GM19035 (cell line): ENCODE results near the gene TFAP2C.
"Not testable (repeated sequence)": the region's sequence is repeated elsewhere in the genome, so short reads cannot be mapped to it uniquely, and the experiment has no call there.

Experiments
- ATAC-seq: cut with Tn5 transposase; IDR thresholded peaks from one replicate; pipeline ENCODE4 v1.9.1; 2021; ENCODE audit not compliant: unreplicated experiment

The TFAP2C gene

GRCh38 chr20:56637576-56637975, 8.5 kb downstream of the TFAP2C start:
- ATAC-seq = no peak

DNA sequence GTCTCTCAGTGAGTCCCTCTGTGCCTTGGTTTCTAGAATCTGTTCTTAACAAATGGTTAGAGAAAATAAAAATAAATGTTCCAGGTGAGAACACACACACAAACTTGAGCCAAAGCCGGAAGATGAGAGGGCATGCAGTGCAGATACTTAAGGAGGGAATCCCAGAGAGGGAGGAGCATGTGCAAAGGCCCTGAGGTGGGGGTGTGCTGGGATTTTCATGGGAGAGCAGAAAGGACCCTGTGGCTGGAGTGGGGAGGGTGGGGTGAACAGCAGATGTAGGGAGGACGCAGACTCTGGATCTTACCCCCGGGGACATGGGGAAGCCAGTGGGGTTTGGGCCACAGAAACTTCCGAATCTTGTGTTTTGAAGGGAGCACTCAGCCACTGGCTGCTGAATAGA, 17.5 kb downstream of the TFAP2C start:
- no peak for ATAC-seq

DNA sequence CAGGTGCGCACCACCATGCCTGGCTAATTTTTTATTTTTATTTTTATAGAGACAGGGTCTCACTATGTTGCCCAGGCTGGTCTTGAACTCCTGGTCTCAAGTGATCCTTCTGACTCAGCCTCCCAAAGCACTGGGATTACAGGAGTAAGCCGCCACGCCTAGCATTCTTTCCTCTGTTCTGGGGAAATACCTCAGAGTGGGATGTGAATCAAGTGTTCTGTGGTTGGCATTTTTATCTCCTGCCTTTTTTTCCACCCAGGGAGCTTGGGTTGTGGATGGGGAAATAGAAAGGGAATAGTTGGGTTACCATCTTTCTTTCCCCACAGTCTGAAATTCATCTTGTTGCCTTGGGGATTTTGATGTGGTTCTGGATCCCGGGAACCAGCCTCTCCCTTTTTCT, 24.1 kb downstream of the TFAP2C start:
- ATAC-seq = no peak

DNA sequence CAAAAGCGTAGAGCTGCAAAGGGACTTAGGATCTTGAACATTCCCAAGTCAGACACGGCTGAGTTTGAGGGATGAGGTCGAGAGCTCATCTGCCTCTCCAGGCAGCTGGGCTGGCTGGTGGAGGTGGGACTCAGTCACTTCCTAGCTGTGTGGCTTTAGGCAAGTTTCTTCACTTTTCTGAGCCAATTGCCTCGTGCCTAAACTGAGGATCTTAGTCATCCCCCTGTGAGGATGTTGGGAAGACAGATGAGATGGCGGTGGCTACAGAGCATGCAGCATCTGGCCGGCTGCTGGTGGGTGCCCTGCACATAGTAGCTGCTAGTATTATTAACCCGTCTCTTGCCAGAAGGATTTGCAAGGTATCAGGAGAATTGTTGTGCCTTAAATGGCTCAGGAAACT, 27.5 kb downstream of the TFAP2C start:
- no peak for ATAC-seq

GRCh38 chr20:56657879-56658278, 28.8 kb downstream of the TFAP2C start:
- ATAC-seq = no peak

DNA sequence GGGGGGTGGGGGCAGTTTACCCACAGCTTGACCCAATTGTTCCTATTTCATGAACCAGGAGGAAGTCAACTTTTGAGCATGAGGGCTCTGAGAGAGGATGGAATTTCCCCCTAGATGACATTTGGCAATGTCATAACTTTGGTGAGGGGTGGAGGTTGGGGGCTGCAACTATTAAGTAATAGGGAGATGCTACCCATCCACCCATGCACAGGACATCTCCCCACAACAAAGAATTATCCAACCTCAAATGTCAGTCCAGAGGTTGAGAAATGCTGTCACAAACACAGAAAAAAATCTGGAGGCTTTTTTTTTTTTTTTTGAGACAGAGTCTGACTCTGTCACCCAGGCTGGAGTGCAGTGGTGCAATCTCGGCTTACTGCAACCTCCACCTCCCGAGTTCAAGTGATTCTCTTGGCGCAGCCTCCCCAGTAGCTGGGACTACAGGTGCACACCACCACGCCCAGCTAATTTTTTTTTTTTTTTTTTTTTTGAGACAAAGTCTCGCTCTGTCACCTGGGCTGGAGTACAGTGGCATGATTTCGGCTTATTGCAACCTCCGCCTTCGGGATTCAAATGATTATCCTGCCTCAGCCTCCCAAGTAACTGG, 29.3 kb downstream of the TFAP2C start:
- not testable (repeated sequence) for ATAC-seq

GRCh38 chr20:56663660-56664059, 34.6 kb downstream of the TFAP2C start:
- no peak for ATAC-seq

DNA sequence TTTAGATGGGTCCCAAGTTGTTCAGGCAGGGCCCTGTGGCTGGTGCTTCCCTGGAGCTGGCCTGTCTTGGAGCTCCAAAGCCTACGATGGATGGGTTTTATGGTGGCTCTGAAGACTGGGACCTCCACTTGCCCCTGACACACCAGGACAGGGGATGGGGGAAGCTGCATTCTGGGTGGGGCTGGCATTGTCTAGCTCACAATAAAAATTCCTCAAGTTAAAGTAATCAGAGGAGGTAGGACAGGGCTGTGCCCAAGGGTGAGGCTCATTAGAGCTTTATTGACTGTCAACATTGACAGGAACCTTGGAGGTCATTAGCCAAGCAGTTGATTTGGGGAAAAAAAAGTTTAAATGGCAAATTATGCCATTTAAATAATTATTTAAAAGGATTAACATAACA, 35.7 kb downstream of the TFAP2C start:
- no peak for ATAC-seq

- ATAC-seq = no peak
Measured at GRCh38 chr20:56665806-56666205, 36.7 kb downstream of the TFAP2C start.

DNA sequence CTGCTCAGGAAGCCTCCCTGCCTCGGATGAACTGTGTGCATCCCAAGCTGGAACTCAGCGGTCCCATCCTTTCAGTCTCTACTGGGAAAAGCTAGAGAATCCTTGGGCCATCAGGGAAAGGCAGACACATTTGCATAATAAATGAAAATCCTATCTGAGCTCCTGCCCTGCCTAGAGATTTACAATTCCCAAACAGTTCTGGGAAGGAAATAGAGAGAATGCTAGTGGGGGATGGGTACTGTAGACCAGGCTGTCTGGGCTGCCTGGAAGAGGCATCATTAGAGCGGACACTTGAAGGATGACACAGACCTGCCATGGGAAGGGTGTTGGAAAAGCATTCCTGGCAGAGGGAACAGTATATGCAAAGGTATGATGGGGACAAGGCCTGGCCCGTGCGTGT, 44.3 kb downstream of the TFAP2C start:
- no peak for ATAC-seq

DNA sequence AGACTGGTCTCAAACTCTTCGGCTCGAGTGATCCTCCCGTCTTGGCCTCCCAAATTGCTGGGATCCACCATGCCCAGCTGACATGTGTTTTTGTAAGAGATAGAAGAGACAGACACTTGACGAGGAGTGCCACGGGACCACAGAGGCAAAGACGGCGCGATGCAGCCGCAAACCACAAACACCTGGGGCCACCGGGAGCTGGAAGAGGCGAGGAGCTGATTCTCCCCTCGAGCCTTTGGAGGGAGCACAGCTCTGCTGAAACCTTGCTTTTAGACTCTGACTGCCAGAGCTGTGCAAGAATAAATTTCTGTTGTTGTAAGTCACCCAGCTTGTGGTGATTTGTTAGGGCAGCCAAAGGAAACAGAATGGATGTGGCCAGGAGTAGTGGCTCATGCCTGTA, 46.9 kb downstream of the TFAP2C start:
- ATAC-seq = no peak

DNA sequence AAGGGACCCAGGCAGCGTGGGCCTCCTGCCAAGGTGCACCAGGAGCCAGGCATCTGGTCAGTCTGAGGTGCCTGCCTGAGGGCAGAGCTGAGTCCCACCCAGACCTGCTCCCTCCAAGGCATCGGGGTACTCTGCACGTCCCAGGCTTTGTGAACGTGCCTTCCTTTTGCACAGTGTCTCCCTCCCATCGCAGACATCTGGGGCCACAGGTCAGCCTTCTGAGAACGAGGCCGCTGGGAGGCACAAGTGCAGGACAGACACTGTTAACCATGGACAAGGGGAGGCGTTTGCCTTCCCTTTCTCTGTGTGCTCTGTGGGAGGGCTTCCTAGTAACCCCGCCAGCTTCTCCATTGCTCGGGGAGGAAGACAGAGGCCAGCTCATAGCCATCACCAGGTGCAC, 47.6 kb downstream of the TFAP2C start:
- ATAC-seq = no peak

DNA sequence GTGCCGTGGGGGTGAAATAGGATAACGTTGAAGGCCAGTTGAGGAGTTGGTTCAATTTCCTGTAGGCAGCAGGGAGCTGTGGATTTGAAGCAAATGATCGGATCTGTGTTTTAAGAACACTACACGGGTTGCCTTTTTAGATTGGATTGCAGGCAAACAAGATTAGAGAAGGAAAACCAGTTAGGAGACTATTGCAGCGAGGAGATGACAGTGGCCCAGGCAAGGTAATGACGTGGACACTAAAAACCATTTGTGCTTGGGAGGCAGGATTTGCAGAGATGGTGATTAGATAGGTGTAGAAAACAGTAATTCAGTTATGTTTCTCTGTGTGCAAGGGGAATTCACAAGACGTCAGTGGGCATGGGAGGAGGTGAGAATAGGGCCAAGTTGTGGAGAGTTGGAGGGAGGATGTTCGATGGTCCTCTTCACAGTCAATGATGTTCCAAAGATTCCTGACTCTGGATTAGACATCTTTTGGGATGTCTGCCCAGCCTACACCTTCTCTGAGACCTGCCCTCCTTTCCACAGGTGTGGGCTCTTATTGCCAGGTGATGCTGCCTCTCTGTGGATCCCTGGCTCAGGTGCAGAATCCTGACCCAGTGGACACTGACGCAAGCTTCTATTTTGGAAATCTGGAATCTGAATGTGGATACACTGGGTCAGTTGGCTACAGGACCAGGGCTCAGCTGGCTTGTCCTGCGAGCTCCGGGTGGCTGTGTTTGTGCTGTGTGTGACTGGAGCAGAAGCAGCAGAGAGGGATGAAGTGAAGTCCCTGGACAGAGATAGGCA, 54.2 kb downstream of the TFAP2C start:
- no peak for ATAC-seq

GRCh38 chr20:56685879-56686278, 56.8 kb downstream of the TFAP2C start:
- no peak for ATAC-seq

DNA sequence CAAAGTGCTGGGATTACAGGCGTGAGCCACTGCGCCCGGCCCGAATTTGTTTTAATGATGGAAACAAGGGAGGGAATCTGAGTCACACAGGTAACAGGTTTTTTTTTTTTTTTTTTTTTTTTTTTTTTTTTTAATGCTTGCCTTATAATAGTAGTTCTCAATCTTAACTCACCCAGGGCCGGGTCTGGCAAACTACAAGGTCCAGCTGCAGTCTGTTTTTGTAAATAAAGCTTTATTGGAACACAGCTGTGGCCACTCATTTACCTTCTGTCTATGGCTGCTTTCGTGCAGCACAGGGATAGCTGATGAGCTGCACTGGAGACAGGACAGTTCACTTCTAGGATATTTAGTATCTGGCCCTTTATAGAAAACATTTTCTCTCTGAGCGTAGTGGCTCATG, 58.0 kb downstream of the TFAP2C start:
- no peak for ATAC-seq

DNA sequence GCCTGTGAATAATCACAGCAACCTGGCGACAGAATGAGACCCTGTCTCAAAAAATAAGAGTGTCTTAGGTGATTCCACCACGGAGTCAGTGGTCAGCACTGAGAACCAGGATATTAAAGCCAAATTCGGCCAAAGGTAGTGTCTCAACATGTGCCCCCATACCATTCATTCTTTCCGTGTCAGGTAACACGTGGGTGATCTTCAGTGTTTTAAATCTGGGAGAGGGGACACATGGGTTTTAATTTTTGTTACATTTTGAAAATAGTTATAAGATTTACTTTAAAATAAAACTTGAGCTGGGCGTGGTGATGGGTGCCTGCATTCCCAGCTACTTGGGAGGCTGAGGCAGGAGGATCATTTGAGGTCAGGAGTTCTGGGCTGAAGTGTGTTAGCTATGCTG, 59.0 kb downstream of the TFAP2C start:
- no peak for ATAC-seq
